ENCODE measurements around the gene OVAAL. TPM values are rescaled to one million over a fixed set of nuclear protein-coding genes. Genes with fewer than 3 reads are reported as not detected.

Gene OVAAL
- total and polyA plus RNA-seq, 4 donors: 0.17 TPM; not detected in 3

- ATAC-seq (ENCODE audit: insufficient read depth, low FRiP score): peak; percentile 79
- Histone ChIP-seq H3K9me3 (ENCODE audit: control insufficient read depth in 4 of 4, insufficient read depth in 3 of 4, low read length in 3 of 4) (no peaks in the 10 kb centered on the region), H3K4me3 (no peak overlapping the region), H3K9ac (ENCODE audit: insufficient read depth in 1 of 2, low read length in 2 of 2) (no peak overlapping the region), H3K4me1 (ENCODE audit: control insufficient read depth in 5 of 5, insufficient read depth in 5 of 5, low read length in 5 of 5) (peaks cover 0 to 38% (median 4%) of the 10 kb centered on the region in 5 donors), H3K27me3 (ENCODE audit: control insufficient read depth in 3 of 3, insufficient read depth in 3 of 3, low read length in 2 of 3) (no peaks in the 10 kb centered on the region), H3K27ac (ENCODE audit: low read depth in 1 of 2, low read length in 1 of 2) (peak overlapping the region; percentile 51 to 76), H3K36me3 (ENCODE audit: control insufficient read depth in 4 of 4, insufficient read depth in 4 of 4, low read length in 4 of 4) (no peaks in the 10 kb centered on the region)
- peak; percentile 41 to 85 (median 65) for DNase-seq
- WGBS, 2 donors: 45 to 48% methylated on average over 9 of the region's 9 CpGs
- TF ChIP-seq CTCF (IDR thresholded peaks at IDR 0.05; ENCODE audit: control extremely low read depth, extremely low read depth): no peak
Measured at GRCh38 chr1:180611016-180611930, 52.5 kb downstream of the OVAAL start.

- ATAC-seq (ENCODE audit: insufficient read depth, low FRiP score): no peak
- Histone ChIP-seq H3K4me1 (ENCODE audit: control insufficient read depth in 5 of 5, insufficient read depth in 5 of 5, low read length in 5 of 5) (peaks cover 0 to 46% (median 10%) of the 10 kb centered on the region in 5 donors), H3K27ac (ENCODE audit: low read depth in 1 of 2, low read length in 1 of 2) (no peak overlapping the region), H3K27me3 (ENCODE audit: control insufficient read depth in 3 of 3, insufficient read depth in 3 of 3, low read length in 2 of 3) (no peaks in the 10 kb centered on the region), H3K9ac (ENCODE audit: insufficient read depth in 1 of 2, low read length in 2 of 2) (no peak overlapping the region), H3K4me3 (no peak overlapping the region), H3K9me3 (ENCODE audit: control insufficient read depth in 4 of 4, insufficient read depth in 3 of 4, low read length in 3 of 4) (no peaks in the 10 kb centered on the region), H3K36me3 (ENCODE audit: control insufficient read depth in 4 of 4, insufficient read depth in 4 of 4, low read length in 4 of 4) (no peaks in the 10 kb centered on the region)
- DNase-seq: peak in 2 of 3 donors; percentile 71 to 87
- 86 to 87% methylated on average over 1 of the region's 1 CpG for WGBS, 2 donors
- TF ChIP-seq CTCF (IDR thresholded peaks at IDR 0.05; ENCODE audit: control extremely low read depth, extremely low read depth): no peak
Measured at GRCh38 chr1:180612632-180613031, 53.9 kb downstream of the OVAAL start.

- DNase-seq (no peak), ATAC-seq (ENCODE audit: insufficient read depth, low FRiP score) (no peak)
- Histone ChIP-seq H3K27me3 (ENCODE audit: control insufficient read depth in 3 of 3, insufficient read depth in 3 of 3, low read length in 2 of 3) (no peaks in the 10 kb centered on the region), H3K9ac (ENCODE audit: insufficient read depth in 1 of 2, low read length in 2 of 2) (no peak overlapping the region), H3K4me1 (ENCODE audit: control insufficient read depth in 5 of 5, insufficient read depth in 5 of 5, low read length in 5 of 5) (peaks cover 0 to 46% (median 10%) of the 10 kb centered on the region in 5 donors), H3K4me3 (no peak overlapping the region), H3K36me3 (ENCODE audit: control insufficient read depth in 4 of 4, insufficient read depth in 4 of 4, low read length in 4 of 4) (no peaks in the 10 kb centered on the region), H3K9me3 (ENCODE audit: control insufficient read depth in 4 of 4, insufficient read depth in 3 of 4, low read length in 3 of 4) (no peaks in the 10 kb centered on the region), H3K27ac (ENCODE audit: low read depth in 1 of 2, low read length in 1 of 2) (no peak overlapping the region)
- 56 to 83% methylated on average over 5 of the region's 5 CpGs for WGBS, 2 donors
- TF ChIP-seq CTCF (IDR thresholded peaks at IDR 0.05; ENCODE audit: control extremely low read depth, extremely low read depth): no peak
Measured at GRCh38 chr1:180614730-180615129, 56.0 kb downstream of the OVAAL start.
